DOHH2 (cell line): Measurements from ENCODE around the gene RAB6B.

Experiments used
- H3F3A ChIP-seq: fragments of 200-600 bp; sonication (generic), shearing (Covaris generic); 2 replicates; pipeline ENCODE4 v1.6.0; 2016; ENCODE audit warnings: antibody characterized with exemption, mild to moderate bottlenecking; ENCODE audit not compliant: control insufficient read depth, insufficient read depth
- H3K27ac ChIP-seq: fragments of 200-600 bp; sonication (generic); 2 replicates; pipeline ENCODE4 v1.5.1; 2014; ENCODE audit warnings: low read depth, mild to moderate bottlenecking, low read length, moderate library complexity
- H3K27me3 ChIP-seq: fragments of 200-600 bp; sonication (generic); 2 replicates; pipeline ENCODE4 v1.6.1; 2014; ENCODE audit warnings: mild to moderate bottlenecking, low read length, mixed read lengths; ENCODE audit not compliant: control insufficient read depth
- H3K36me3 ChIP-seq: fragments of 200-600 bp; sonication (generic); 2 replicates; pipeline ENCODE4 v1.6.1; 2014; ENCODE audit warnings: mild to moderate bottlenecking, low read length, moderate library complexity, mixed read lengths; ENCODE audit not compliant: control insufficient read depth
- H3K4me1 ChIP-seq: fragments of 200-600 bp; sonication (generic); 2 replicates; pipeline ENCODE4 v1.6.1; 2014; ENCODE audit warnings: mild to moderate bottlenecking, low read length, mixed read lengths; ENCODE audit not compliant: control insufficient read depth
- H3K4me2 ChIP-seq: fragments of 200-600 bp; sonication (generic); 2 replicates; pipeline ENCODE4 v1.6.0; 2014; ENCODE audit warnings: mild to moderate bottlenecking, low read length, moderate library complexity
- H3K4me3 ChIP-seq: fragments of 200-600 bp; sonication (generic); 2 replicates; pipeline ENCODE4 v1.5.1; 2014; ENCODE audit warnings: mild to moderate bottlenecking, low read length, mixed read lengths
- H3K79me2 ChIP-seq: fragments of 200-600 bp; sonication (generic); 2 replicates; pipeline ENCODE4 v1.6.1; 2014; ENCODE audit warnings: mild to moderate bottlenecking, low read length, mixed read lengths; ENCODE audit not compliant: control insufficient read depth
- H3K9me2 ChIP-seq: fragments of 200-600 bp; sonication (generic); replicated peaks from 2 replicates; pipeline ENCODE4 v1.6.1; 2014; ENCODE audit warnings: mild to moderate bottlenecking, low read length, mixed read lengths; ENCODE audit not compliant: control insufficient read depth
- H3K9me3 ChIP-seq: fragments of 200-600 bp; sonication (generic); 2 replicates; pipeline ENCODE4 v1.6.1; 2014; ENCODE audit warnings: antibody characterized with exemption, low read length, mixed read lengths; ENCODE audit not compliant: control insufficient read depth, insufficient read depth
- H4K20me1 ChIP-seq: fragments of 200-600 bp; sonication (generic); 2 replicates; pipeline ENCODE4 v1.6.0; 2014; ENCODE audit warnings: low read depth, mild to moderate bottlenecking, antibody characterized with exemption, low read length, moderate library complexity; ENCODE audit not compliant: control insufficient read depth, insufficient read depth
- CTCF ChIP-seq: fragments of 200-600 bp; sonication (generic); IDR thresholded peaks from one replicate; pipeline ENCODE4 v1.5.1; 2014; ENCODE audit warnings: antibody characterized with exemption, mild to moderate bottlenecking, low read depth, low read length; ENCODE audit not compliant: poor library complexity, severe bottlenecking
- EZH2phosphoT487 ChIP-seq: fragments of 200-600 bp; sonication (generic); IDR thresholded peaks from 2 replicates; pipeline ENCODE4 v1.6.1; 2017; ENCODE audit warnings: borderline replicate concordance, mild to moderate bottlenecking, antibody characterized with exemption, low read length, moderate library complexity, mixed read lengths

Gene RAB6B

GRCh38 chr3:133895208-133896001 lies at the start of gene RAB6B:
RAB6B (minus strand) TSS chr3:133895882; CDS start chr3:133895466, 416 bp downstream.
- H3K27me3 ChIP-seq: peaks cover 10% of the 10 kb centered on the region
- H3K27ac ChIP-seq: no peak within 1 kb of the TSS
- no peaks in the 10 kb centered on the region for H3F3A ChIP-seq
- no peak within 1 kb of the TSS for H3K4me2 ChIP-seq
- H3K9me2 ChIP-seq: no peaks in the 10 kb centered on the region
- no peaks in the 10 kb centered on the region for H3K9me3 ChIP-seq
- no peaks in the 10 kb centered on the region for H3K4me1 ChIP-seq
- no peaks in the 10 kb centered on the region for H4K20me1 ChIP-seq
- no peak within 1 kb of the TSS for H3K4me3 ChIP-seq
- H3K36me3 ChIP-seq: no peaks in the 10 kb centered on the region
- no peaks in the 10 kb centered on the region for H3K79me2 ChIP-seq
- TF ChIP-seq EZH2phosphoT487 (no peak), CTCF (no peak)

- Histone ChIP-seq H3K36me3 (no peaks in the 10 kb centered on the region), H4K20me1 (no peaks in the 10 kb centered on the region), H3F3A (no peaks in the 10 kb centered on the region), H3K4me3 (no peak overlapping the region), H3K9me2 (no peaks in the 10 kb centered on the region), H3K9me3 (no peaks in the 10 kb centered on the region), H3K27me3 (no peaks in the 10 kb centered on the region), H3K4me2 (no peak overlapping the region), H3K79me2 (no peaks in the 10 kb centered on the region), H3K4me1 (no peaks in the 10 kb centered on the region), H3K27ac (no peak overlapping the region)
- TF ChIP-seq CTCF (no peak), EZH2phosphoT487 (no peak)
These were observed 49.1 kb upstream of the RAB6B start for GRCh38 chr3:133944641-133945380.

GRCh38 chr3:133944181-133944580 lies 48.5 kb upstream of the RAB6B start:
- no peaks in the 10 kb centered on the region for H3K4me1 ChIP-seq
- H3K4me2 ChIP-seq: no peak overlapping the region
- no peak overlapping the region for H3K4me3 ChIP-seq
- H3K9me3 ChIP-seq: no peaks in the 10 kb centered on the region
- H3F3A ChIP-seq: no peaks in the 10 kb centered on the region
- H3K9me2 ChIP-seq: no peaks in the 10 kb centered on the region
- no peaks in the 10 kb centered on the region for H3K36me3 ChIP-seq
- no peaks in the 10 kb centered on the region for H4K20me1 ChIP-seq
- H3K27me3 ChIP-seq: no peaks in the 10 kb centered on the region
- H3K27ac ChIP-seq: no peak overlapping the region
- TF ChIP-seq CTCF (no peak), EZH2phosphoT487 (no peak)
- H3K79me2 ChIP-seq: no peaks in the 10 kb centered on the region
